Fibroblast of pulmonary artery (primary cell): ENCODE measurements around the gene USP19.

Experiments used
- DNase-seq: peaks from one replicate; pipeline ENCODE4 v3.0.0-alpha.2; 2010; ENCODE audit warnings: low read depth
- H3K4me3 ChIP-seq: replicated peaks from 2 replicates; pipeline ENCODE4 v1.5.1; 2011; ENCODE audit warnings: low read depth, mild to moderate bottlenecking, control low read depth, low read length, moderate library complexity
- TF ChIP-seq, protein P1 (sequence below): IDR thresholded peaks from 2 replicates; pipeline ENCODE4 v1.5.1; 2011; ENCODE audit warnings: mild to moderate bottlenecking, control low read depth, low read length, inconsistent platforms; ENCODE audit errors: missing control alignments

Gene USP19

DNA sequence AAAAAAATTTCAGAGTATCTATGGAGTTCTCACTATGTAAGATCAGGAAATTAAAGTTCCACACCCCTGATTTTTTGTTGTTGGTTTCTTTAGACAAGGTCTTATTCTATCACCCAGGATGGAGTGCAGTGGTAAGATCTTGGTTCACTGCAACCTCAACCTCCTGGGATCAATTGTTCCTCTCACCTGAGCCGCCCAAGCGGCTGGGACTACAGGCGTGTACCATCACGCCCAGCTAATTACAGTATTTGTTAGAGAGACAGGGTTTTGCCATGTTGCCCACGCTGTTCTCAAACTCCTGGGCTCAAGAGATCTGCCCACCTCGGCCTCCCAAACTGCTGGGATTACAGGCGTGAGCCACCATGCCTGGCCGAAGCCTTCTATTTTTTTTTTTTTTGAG, 39.2 kb downstream of the USP19 start:
- DNase-seq = no peak
- TF ChIP-seq, protein P1, sequence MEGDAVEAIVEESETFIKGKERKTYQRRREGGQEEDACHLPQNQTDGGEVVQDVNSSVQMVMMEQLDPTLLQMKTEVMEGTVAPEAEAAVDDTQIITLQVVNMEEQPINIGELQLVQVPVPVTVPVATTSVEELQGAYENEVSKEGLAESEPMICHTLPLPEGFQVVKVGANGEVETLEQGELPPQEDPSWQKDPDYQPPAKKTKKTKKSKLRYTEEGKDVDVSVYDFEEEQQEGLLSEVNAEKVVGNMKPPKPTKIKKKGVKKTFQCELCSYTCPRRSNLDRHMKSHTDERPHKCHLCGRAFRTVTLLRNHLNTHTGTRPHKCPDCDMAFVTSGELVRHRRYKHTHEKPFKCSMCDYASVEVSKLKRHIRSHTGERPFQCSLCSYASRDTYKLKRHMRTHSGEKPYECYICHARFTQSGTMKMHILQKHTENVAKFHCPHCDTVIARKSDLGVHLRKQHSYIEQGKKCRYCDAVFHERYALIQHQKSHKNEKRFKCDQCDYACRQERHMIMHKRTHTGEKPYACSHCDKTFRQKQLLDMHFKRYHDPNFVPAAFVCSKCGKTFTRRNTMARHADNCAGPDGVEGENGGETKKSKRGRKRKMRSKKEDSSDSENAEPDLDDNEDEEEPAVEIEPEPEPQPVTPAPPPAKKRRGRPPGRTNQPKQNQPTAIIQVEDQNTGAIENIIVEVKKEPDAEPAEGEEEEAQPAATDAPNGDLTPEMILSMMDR = no peak
- H3K4me3 ChIP-seq = no peak overlapping the region

DNA sequence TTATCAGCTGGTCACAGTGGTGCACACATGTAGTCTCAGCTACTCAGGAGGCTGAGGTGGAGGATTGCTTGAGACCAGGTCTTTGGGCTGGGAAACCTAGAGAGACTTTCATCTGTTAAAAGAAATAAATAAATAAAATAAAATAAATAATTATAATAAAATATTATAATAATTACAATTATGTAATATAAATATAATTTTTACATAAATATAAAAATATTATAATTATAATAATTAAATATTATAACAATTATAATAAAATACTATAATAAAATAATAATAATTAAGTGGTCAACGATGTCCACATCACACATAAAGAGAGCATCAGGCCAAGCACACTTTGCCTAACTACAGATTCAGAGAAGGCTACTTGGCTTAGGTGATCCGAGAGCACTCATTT, 41.4 kb downstream of the USP19 start:
- no peak for DNase-seq
- TF ChIP-seq, protein P1 = no peak
- no peak overlapping the region for H3K4me3 ChIP-seq

- TF ChIP-seq, protein P1 = no peak
- H3K4me3 ChIP-seq = no peak overlapping the region
- DNase-seq = no peak
Measured at GRCh38 chr3:49076646-49077045, 44.0 kb downstream of the USP19 start.

DNA sequence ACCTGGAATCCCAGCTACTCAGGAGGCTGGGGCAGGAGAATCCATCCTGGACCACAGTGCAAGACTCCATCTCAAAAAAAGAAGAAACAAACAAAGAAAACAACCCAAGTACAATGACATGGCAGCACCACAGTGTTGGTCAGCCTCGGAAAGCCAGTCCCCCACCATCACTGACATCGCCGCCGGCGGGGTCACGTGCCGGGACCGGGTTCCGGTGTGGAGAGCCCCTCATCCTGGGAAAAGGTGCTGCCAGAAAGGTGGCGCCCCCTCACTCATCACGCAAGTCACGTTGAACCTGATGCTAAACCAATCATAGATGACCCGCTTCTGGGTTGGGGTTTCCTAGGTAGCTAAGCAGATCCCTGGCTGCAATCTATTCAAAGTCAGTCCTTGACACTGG, 44.5 kb downstream of the USP19 start:
- no peak for DNase-seq
- TF ChIP-seq, protein P1 = no peak

More for the DNA sequence above, 44.5 kb downstream of the USP19 start:
- H3K4me3 ChIP-seq = no peak overlapping the region
